CD8-positive, alpha-beta memory T cell (primary cell): ENCODE data around the gene SYNGR2. TPM values are rescaled to one million over a fixed set of nuclear protein-coding genes. Genes with fewer than 3 reads are reported as not detected.
A peak's percentile ranks its signal among the peaks of the same experiment; 100 is the strongest.
"Not testable (repeated sequence)": the region's sequence is repeated elsewhere in the genome, so short reads cannot be mapped to it uniquely, and the experiment has no call there.

Experiments
- CTCF ChIA-PET: fragments of 350-600 bp; sonication (Branson Sonifier 250); formaldehyde crosslinking; loops from one replicate; lab custom pipeline; 2021; ENCODE audit warnings: antibody characterized with exemption; lab: Charles Lee
- POLR2A ChIA-PET: fragments of 350-600 bp; sonication (Branson Sonifier 250); formaldehyde crosslinking; loops from one replicate; lab custom pipeline; 2021; ENCODE audit warnings: antibody characterized with exemption; lab: Charles Lee
- DNase-seq, 5 donors: peaks; one replicate each; pipeline versions ENCODE4 v3.0.0 to v3.0.0-alpha.2; 2020 to 2022; ENCODE audit warnings: mixed read lengths in 1 of 5
- H3K27ac ChIP-seq: one replicate; pipeline ENCODE4 v1.7.0; 2013; ENCODE audit warnings: low read depth, mild to moderate bottlenecking, low read length, moderate library complexity
- H3K27me3 ChIP-seq: 2 replicates; pipeline ENCODE4 v1.7.0; 2013; ENCODE audit warnings: low read length, mild to moderate bottlenecking; ENCODE audit not compliant: insufficient read depth, poor library complexity, severe bottlenecking
- H3K36me3 ChIP-seq: 2 replicates; pipeline ENCODE4 v1.7.0; 2013; ENCODE audit warnings: mild to moderate bottlenecking, low read length, moderate library complexity; ENCODE audit not compliant: insufficient read depth
- H3K4me1 ChIP-seq: 2 replicates; pipeline ENCODE4 v1.7.0; 2013; ENCODE audit warnings: mild to moderate bottlenecking, low read length, moderate library complexity; ENCODE audit not compliant: insufficient read depth
- H3K4me3 ChIP-seq: 2 replicates; pipeline ENCODE4 v1.7.0; 2013; ENCODE audit warnings: mild to moderate bottlenecking, low read length
- H3K9me3 ChIP-seq: 2 replicates; pipeline ENCODE4 v1.7.0; 2013; ENCODE audit warnings: mild to moderate bottlenecking, low read length
- H3K27ac Mint-ChIP-seq, 8 donors: one replicate each; pipeline ENCODE4 v1.8.0; 2020 to 2021; ENCODE audit warnings: mixed read lengths in 8 of 8, mild to moderate bottlenecking in 6 of 8, inconsistent platforms in 3 of 8, moderate library complexity in 3 of 8
- H3K27me3 Mint-ChIP-seq, 2 donors: one replicate each; pipeline ENCODE4 v1.8.0; 2020 to 2021; ENCODE audit warnings: mixed read lengths in 2 of 2, mild to moderate bottlenecking in 1 of 2, moderate library complexity in 1 of 2
- H3K36me3 Mint-ChIP-seq, 3 donors: one replicate each; pipeline ENCODE4 v1.8.0; 2020 to 2021; ENCODE audit warnings: mixed read lengths in 3 of 3, inconsistent platforms in 1 of 3, mild to moderate bottlenecking in 1 of 3
- H3K4me1 Mint-ChIP-seq, 3 donors: one replicate each; pipeline ENCODE4 v1.8.0; 2020 to 2021; ENCODE audit warnings: mixed read lengths in 3 of 3, inconsistent platforms in 1 of 3, mild to moderate bottlenecking in 1 of 3
- H3K4me3 Mint-ChIP-seq, 7 donors: one replicate each; pipeline ENCODE4 v1.8.0; 2020 to 2021; ENCODE audit warnings: mixed read lengths in 7 of 7, mild to moderate bottlenecking in 6 of 7, moderate library complexity in 4 of 7, inconsistent platforms in 2 of 7
- H3K9me3 Mint-ChIP-seq, 5 donors: one replicate each; pipeline ENCODE4 v1.8.0; 2020 to 2022; ENCODE audit warnings: mixed read lengths in 5 of 5, mild to moderate bottlenecking in 3 of 5, moderate library complexity in 2 of 5, inconsistent platforms in 1 of 5
- polyA plus RNA-seq: library from polyadenylated mRNA; unstranded; fragments of 300-500 nt; fragmentation: Illumina TruSeq; gene quantifications from one replicate; pipeline ENCODE4 v1.2.3, GENCODE V29; 2021
- total RNA-seq, 2 experiments: library from RNA; stranded (reverse); gene quantifications; one replicate each; pipeline ENCODE4 v1.2.3, GENCODE V29; 2021

The SYNGR2 gene
- total and polyA plus RNA-seq, 3 experiments from 2014 or later: 140 to 200 (median 186) TPM

DNA sequence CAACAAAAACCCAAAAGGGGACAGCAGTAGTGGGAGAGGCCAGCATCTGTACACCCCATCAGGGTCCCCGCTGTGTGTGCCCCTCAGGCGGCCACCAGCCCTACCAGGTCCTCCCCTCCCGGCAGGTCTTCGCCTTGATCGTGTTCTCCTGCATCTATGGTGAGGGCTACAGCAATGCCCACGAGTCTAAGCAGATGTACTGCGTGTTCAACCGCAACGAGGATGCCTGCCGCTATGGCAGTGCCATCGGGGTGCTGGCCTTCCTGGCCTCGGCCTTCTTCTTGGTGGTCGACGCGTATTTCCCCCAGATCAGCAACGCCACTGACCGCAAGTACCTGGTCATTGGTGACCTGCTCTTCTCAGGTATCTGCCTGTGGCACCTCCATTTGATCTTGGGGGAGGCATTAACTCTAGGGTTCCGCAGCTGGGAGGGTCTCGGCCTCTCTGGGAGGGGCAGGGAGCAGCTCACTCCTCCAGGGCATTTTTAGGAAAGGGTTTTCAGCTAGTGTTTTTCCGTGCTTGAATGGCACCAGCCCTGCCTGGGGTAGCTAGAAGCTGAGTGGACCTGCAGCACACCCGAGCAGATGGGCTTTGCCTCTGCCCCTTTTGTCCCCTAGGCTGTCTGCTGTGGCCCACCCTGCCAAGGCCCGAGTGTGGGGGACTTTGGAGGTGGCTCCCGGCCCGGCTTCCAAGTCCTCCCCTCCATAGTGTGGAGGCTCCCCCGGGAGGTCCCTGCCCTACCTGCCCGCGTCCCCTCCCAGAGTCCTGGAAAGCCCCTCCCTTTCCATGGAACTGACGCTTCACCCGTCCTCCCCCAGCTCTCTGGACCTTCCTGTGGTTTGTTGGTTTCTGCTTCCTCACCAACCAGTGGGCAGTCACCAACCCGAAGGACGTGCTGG is 2.6 kb downstream of the SYNGR2 start:
- no peak overlapping the region for H3K27ac ChIP-seq
- ChIA-PET CTCF (interaction anchor here (1.4 kb wide), 1 partner anchor 15 kb away, joined by 3 read pairs; no protein-coding TSS in a partner anchor), POLR2A (no interaction called here)
- no peaks in the 10 kb centered on the region for H3K27me3 ChIP-seq
- DNase-seq: no peak
- peak overlapping the region in 5 of 7 donors; percentile 50 to 78 (median 64) for H3K4me3 Mint-ChIP-seq
- H3K9me3 ChIP-seq: no peaks in the 10 kb centered on the region
- H3K4me1 ChIP-seq: peaks cover 41% of the 10 kb centered on the region
- peak overlapping the region in 7 of 8 donors; percentile 66 to 84 (median 70) for H3K27ac Mint-ChIP-seq
- H3K36me3 Mint-ChIP-seq: peaks cover 0 to 34% (median 0%) of the 10 kb centered on the region in 3 donors
- H3K4me1 Mint-ChIP-seq: peaks cover 28 to 60% (median 37%) of the 10 kb centered on the region in 3 donors
- H3K9me3 Mint-ChIP-seq: no peaks in the 10 kb centered on the region
- H3K36me3 ChIP-seq: no peaks in the 10 kb centered on the region
- H3K27me3 Mint-ChIP-seq: no peaks in the 10 kb centered on the region
- H3K4me3 ChIP-seq: no peak overlapping the region

DNA sequence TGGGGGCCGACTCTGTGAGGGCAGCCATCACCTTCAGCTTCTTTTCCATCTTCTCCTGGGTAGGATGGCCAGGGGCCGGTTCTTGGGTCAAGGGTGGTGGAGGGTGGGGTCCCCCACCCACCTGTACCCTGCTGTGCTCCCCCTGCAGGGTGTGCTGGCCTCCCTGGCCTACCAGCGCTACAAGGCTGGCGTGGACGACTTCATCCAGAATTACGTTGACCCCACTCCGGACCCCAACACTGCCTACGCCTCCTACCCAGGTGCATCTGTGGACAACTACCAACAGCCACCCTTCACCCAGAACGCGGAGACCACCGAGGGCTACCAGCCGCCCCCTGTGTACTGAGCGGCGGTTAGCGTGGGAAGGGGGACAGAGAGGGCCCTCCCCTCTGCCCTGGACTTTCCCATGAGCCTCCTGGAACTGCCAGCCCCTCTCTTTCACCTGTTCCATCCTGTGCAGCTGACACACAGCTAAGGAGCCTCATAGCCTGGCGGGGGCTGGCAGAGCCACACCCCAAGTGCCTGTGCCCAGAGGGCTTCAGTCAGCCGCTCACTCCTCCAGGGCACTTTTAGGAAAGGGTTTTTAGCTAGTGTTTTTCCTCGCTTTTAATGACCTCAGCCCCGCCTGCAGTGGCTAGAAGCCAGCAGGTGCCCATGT is 3.3 kb downstream of the SYNGR2 start:
- Mint-ChIP-seq H3K27ac (peak overlapping the region in 5 of 8 donors; percentile 26 to 84 (median 47)), H3K36me3 (peaks cover 0 to 34% (median 0%) of the 10 kb centered on the region in 3 donors), H3K4me3 (peak overlapping the region in 2 of 7 donors; percentile 13 to 15), H3K4me1 (peaks cover 31 to 67% (median 44%) of the 10 kb centered on the region in 3 donors)
- H3K9me3 ChIP-seq, H3K4me3 ChIP-seq, H3K27me3 ChIP-seq, H3K27me3 Mint-ChIP-seq, DNase-seq, H3K36me3 ChIP-seq, H3K9me3 Mint-ChIP-seq, POLR2A ChIA-PET, H3K27ac ChIP-seq: not testable (repeated sequence)
- CTCF ChIA-PET: interaction anchor here (0.7 to 1.4 kb wide), 3 partner anchors 14 to 87 kb away, joined by 3 to 4 read pairs (median 3); no protein-coding TSS in a partner anchor
- H3K4me1 ChIP-seq: peaks cover 49% of the 10 kb centered on the region

DNA sequence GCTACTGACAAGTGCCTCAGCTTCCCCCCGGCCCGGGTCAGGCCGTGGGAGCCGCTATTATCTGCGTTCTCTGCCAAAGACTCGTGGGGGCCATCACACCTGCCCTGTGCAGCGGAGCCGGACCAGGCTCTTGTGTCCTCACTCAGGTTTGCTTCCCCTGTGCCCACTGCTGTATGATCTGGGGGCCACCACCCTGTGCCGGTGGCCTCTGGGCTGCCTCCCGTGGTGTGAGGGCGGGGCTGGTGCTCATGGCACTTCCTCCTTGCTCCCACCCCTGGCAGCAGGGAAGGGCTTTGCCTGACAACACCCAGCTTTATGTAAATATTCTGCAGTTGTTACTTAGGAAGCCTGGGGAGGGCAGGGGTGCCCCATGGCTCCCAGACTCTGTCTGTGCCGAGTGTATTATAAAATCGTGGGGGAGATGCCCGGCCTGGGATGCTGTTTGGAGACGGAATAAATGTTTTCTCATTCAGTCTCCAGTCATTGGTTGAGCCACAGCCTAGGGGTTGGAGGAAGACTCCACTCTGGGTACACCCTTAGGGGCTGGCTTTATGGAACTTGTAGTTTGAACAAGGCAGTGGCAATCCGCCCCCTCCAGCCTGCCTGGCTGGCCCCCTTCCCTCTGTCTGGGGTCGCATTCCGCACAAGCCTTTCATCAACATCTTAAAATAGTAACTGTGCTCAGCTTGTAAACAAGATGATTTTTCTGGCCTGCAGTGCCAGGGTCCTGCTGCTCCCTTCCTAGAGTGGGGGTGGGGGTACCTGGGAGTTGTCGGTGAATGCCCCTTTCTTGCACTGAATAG is 4.1 kb downstream of the SYNGR2 start:
- H3K9me3 ChIP-seq: no peaks in the 10 kb centered on the region
- peak overlapping the region in 2 of 7 donors; percentile 44 to 50 for H3K4me3 Mint-ChIP-seq
- peaks cover 33 to 71% (median 44%) of the 10 kb centered on the region in 3 donors for H3K4me1 Mint-ChIP-seq
- no peak for DNase-seq
- H3K27ac Mint-ChIP-seq: peak overlapping the region in 7 of 8 donors; percentile 40 to 89 (median 78)
- POLR2A ChIA-PET: no interaction called here
- H3K36me3 Mint-ChIP-seq: peaks cover 0 to 34% (median 0%) of the 10 kb centered on the region in 3 donors
- H3K36me3 ChIP-seq: no peaks in the 10 kb centered on the region
- no peak overlapping the region for H3K4me3 ChIP-seq
- no peaks in the 10 kb centered on the region for H3K27me3 ChIP-seq
- H3K27me3 Mint-ChIP-seq: no peaks in the 10 kb centered on the region
- H3K9me3 Mint-ChIP-seq: no peaks in the 10 kb centered on the region
- CTCF ChIA-PET: interaction anchor here (0.7 to 1.2 kb wide), 2 partner anchors 47 to 87 kb away, joined by 3 to 4 read pairs; no protein-coding TSS in a partner anchor
- peaks cover 52% of the 10 kb centered on the region for H3K4me1 ChIP-seq
- H3K27ac ChIP-seq: no peak overlapping the region

DNA sequence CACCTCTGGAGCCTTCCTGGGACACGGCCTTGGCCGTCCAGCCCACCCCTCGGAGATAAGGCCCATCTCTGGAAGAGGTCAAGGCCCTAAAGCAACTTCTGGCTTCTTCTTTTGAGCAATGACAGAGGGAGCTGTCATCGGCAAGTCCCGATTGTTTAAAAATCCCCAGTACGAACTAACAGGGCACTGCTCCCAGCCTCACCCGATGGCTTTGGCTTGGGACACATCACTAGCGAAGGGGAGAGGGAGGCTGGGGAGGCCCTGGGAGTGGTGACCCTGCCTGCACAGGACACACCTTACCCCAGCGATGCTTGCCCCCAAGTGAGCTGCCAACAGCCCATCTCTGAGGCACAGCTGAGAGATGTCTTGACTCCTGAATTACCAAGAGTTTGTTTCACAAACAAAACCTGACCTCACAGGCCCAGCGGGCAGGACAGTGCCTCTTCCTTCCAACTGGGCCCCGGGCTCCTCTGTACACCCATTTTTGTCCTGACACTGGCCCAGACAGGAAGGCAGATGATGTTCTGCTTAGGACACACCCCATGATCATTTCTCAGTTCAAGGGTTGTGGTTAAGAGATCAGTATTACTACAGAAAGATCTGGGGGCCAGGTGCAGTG is 4.8 kb downstream of the SYNGR2 start:
- H3K36me3 Mint-ChIP-seq: peaks cover 0 to 34% (median 0%) of the 10 kb centered on the region in 3 donors
- ChIA-PET CTCF (interaction anchor here (0.6 to 1.7 kb wide), 4 partner anchors 39 to 88 kb away, joined by 3 to 4 read pairs (median 3); no protein-coding TSS in a partner anchor), POLR2A (interaction anchor here (1.0 kb wide), 1 partner anchor 35 kb away, joined by 3 read pairs; no protein-coding TSS in a partner anchor)
- peak in 2 of 5 donors; percentile 28 to 29 for DNase-seq
- H3K27ac ChIP-seq: no peak overlapping the region
- no peaks in the 10 kb centered on the region for H3K9me3 Mint-ChIP-seq
- H3K4me1 ChIP-seq: peaks cover 47% of the 10 kb centered on the region
- peak overlapping the region; percentile 40 to 89 (median 82) for H3K27ac Mint-ChIP-seq
- no peaks in the 10 kb centered on the region for H3K9me3 ChIP-seq
- peak overlapping the region in 3 of 7 donors; percentile 50 to 55 (median 55) for H3K4me3 Mint-ChIP-seq
- no peak overlapping the region for H3K4me3 ChIP-seq
- peaks cover 33 to 69% (median 44%) of the 10 kb centered on the region in 3 donors for H3K4me1 Mint-ChIP-seq
- H3K36me3 ChIP-seq: no peaks in the 10 kb centered on the region
- no peaks in the 10 kb centered on the region for H3K27me3 ChIP-seq
- no peaks in the 10 kb centered on the region for H3K27me3 Mint-ChIP-seq

DNA sequence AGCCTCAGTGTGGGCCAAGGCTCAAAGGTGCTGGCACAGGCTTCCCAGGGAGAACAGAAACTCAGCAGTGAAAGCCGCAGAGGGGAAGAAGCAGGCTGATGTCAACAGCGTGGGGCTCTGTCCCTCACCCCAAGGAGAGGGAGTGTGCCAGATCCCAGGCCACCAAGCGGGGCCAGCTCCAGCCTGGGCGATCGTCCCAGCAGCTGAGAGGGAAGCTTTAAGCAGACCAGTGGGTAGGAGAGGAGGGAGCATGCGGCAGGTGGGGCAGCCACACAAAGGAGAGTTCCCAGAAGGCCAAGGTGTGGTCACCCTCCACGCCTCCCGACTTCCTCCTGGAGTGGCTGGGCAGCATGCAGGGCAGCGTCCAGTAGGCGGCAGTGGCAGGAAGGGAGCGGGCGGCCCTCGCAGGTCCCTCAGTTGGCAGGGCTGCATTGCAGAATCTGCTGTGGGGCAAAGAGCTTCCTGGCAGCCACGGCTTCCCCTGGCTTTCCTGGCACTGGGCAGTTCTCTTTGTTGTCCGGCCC is 6.0 kb downstream of the SYNGR2 start:
- no peaks in the 10 kb centered on the region for H3K9me3 ChIP-seq
- H3K4me1 ChIP-seq: peaks cover 44% of the 10 kb centered on the region
- no peak overlapping the region for H3K4me3 ChIP-seq
- no peaks in the 10 kb centered on the region for H3K36me3 ChIP-seq
- Mint-ChIP-seq H3K27ac (peak overlapping the region in 3 of 8 donors; percentile 38 to 89 (median 76)), H3K4me3 (no peak overlapping the region), H3K4me1 (peaks cover 32 to 67% (median 44%) of the 10 kb centered on the region in 3 donors), H3K36me3 (peaks cover 0 to 34% (median 0%) of the 10 kb centered on the region in 3 donors), H3K9me3 (no peaks in the 10 kb centered on the region), H3K27me3 (no peaks in the 10 kb centered on the region)
- ChIA-PET POLR2A (no interaction called here), CTCF (interaction anchor here (1.0 to 2.5 kb wide), 4 partner anchors 12 to 77 kb away, joined by 3 to 13 read pairs (median 4); no protein-coding TSS in a partner anchor)
- DNase-seq: no peak
- H3K27ac ChIP-seq: no peak overlapping the region
- no peaks in the 10 kb centered on the region for H3K27me3 ChIP-seq

DNA sequence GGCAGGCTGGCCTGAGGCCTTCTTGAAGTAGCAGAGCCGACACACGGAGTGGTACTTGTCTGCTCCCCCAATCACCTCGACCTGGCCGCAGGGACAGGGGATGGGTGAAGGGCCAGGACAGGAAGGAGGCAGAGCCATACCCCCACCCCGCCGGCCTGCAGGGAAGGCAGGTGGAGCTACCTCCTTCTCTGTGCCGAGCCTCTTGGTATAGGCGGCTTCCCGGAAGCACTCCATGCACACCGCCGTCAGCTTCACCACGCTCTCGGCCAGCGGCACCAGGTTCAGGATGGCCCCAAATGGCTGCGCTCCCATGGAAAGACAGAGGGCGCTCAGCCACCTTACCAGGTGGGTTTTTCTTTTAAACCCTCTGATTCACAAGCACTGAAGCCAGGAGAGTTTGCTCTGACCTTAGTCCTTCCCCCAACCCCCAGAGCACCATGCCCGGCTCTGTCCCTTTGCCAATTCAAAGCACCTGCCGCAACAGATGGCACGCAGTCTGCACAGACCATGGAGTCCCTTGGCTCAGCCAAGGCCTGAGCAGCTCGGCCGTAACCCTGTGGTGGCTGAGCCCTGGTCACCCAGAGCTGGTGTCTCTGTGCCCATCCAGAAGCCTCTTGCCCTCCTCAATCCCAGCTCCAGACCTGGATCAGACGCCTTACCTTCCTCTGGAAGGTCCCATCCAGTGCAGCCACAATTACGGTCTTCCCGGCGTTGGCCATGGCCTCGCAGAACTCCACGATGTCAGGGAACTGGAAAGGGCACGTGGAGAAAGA is 6.7 kb downstream of the SYNGR2 start:
- Histone ChIP-seq H3K36me3 (no peaks in the 10 kb centered on the region), H3K27ac (no peak overlapping the region), H3K4me3 (no peak overlapping the region), H3K4me1 (peaks cover 38% of the 10 kb centered on the region), H3K9me3 (no peaks in the 10 kb centered on the region), H3K27me3 (no peaks in the 10 kb centered on the region)
- peaks cover 29 to 62% (median 41%) of the 10 kb centered on the region in 3 donors for H3K4me1 Mint-ChIP-seq
- H3K36me3 Mint-ChIP-seq: peaks cover 0 to 34% (median 0%) of the 10 kb centered on the region in 3 donors
- DNase-seq: no peak
- H3K27me3 Mint-ChIP-seq: no peaks in the 10 kb centered on the region
- POLR2A ChIA-PET: interaction anchor here (0.5 kb wide), 1 partner anchor 22 kb away, joined by 5 read pairs; no protein-coding TSS in a partner anchor
- CTCF ChIA-PET: interaction anchor here (1.0 to 2.5 kb wide), 12 partner anchors 8 to 90 kb away, joined by 3 to 31 read pairs (median 11); partner anchors contain the start of gene TMC6
- H3K4me3 Mint-ChIP-seq: no peak overlapping the region
- peak overlapping the region in 2 of 8 donors; percentile 38 to 84 for H3K27ac Mint-ChIP-seq
- no peaks in the 10 kb centered on the region for H3K9me3 Mint-ChIP-seq
